ENCODE measurements around the gene ADGRA1.

The ADGRA1 gene

GRCh38 chr10:133104068-133104962 is 16.6 kb downstream of the ADGRA1 start:
- Histone ChIP-seq H3K79me2 (ENCODE audit: insufficient read depth, low read depth) (no peaks in the 10 kb centered on the region), H3K27me3 (ENCODE audit: insufficient read depth, low read depth) (peaks cover 21% of the 10 kb centered on the region; the same call in 1 of the 2 replicates), H3K4me3 (IDR thresholded peaks at IDR 0.05; ENCODE audit: insufficient read depth, low read depth, low read length) (no peak overlapping the region), H3K27ac (no peak overlapping the region), H3K9ac (no peak overlapping the region), H2AFZ (ENCODE audit: low read depth) (no peak overlapping the region), H3K4me2 (no peak overlapping the region), H3K36me3 (ENCODE audit: insufficient read depth) (no peaks in the 10 kb centered on the region), H4K20me1 (ENCODE audit: insufficient read depth) (no peaks in the 10 kb centered on the region), H3K4me1 (ENCODE audit: low read depth, poor library complexity, severe bottlenecking) (no peaks in the 10 kb centered on the region)
- TF ChIP-seq, protein P1, sequence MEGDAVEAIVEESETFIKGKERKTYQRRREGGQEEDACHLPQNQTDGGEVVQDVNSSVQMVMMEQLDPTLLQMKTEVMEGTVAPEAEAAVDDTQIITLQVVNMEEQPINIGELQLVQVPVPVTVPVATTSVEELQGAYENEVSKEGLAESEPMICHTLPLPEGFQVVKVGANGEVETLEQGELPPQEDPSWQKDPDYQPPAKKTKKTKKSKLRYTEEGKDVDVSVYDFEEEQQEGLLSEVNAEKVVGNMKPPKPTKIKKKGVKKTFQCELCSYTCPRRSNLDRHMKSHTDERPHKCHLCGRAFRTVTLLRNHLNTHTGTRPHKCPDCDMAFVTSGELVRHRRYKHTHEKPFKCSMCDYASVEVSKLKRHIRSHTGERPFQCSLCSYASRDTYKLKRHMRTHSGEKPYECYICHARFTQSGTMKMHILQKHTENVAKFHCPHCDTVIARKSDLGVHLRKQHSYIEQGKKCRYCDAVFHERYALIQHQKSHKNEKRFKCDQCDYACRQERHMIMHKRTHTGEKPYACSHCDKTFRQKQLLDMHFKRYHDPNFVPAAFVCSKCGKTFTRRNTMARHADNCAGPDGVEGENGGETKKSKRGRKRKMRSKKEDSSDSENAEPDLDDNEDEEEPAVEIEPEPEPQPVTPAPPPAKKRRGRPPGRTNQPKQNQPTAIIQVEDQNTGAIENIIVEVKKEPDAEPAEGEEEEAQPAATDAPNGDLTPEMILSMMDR (conservative IDR thresholded peaks at IDR 0.05; ENCODE audit: low read depth, low read length), result no peak

- Histone ChIP-seq H3K27me3 (ENCODE audit: insufficient read depth, low read depth) (peaks cover 21% of the 10 kb centered on the region; the same call in 1 of the 2 replicates), H3K9ac (no peak overlapping the region), H2AFZ (ENCODE audit: low read depth) (no peak overlapping the region), H3K4me1 (ENCODE audit: low read depth, poor library complexity, severe bottlenecking) (no peaks in the 10 kb centered on the region), H3K36me3 (ENCODE audit: insufficient read depth) (no peaks in the 10 kb centered on the region), H3K79me2 (ENCODE audit: insufficient read depth, low read depth) (no peaks in the 10 kb centered on the region), H4K20me1 (ENCODE audit: insufficient read depth) (no peaks in the 10 kb centered on the region), H3K27ac (no peak overlapping the region), H3K4me3 (IDR thresholded peaks at IDR 0.05; ENCODE audit: insufficient read depth, low read depth, low read length) (no peak overlapping the region), H3K4me2 (no peak overlapping the region)
- TF ChIP-seq, protein P1 (conservative IDR thresholded peaks at IDR 0.05; ENCODE audit: low read depth, low read length), result no peak
These were observed 17.4 kb downstream of the ADGRA1 start for GRCh38 chr10:133104963-133105640.

DNA sequence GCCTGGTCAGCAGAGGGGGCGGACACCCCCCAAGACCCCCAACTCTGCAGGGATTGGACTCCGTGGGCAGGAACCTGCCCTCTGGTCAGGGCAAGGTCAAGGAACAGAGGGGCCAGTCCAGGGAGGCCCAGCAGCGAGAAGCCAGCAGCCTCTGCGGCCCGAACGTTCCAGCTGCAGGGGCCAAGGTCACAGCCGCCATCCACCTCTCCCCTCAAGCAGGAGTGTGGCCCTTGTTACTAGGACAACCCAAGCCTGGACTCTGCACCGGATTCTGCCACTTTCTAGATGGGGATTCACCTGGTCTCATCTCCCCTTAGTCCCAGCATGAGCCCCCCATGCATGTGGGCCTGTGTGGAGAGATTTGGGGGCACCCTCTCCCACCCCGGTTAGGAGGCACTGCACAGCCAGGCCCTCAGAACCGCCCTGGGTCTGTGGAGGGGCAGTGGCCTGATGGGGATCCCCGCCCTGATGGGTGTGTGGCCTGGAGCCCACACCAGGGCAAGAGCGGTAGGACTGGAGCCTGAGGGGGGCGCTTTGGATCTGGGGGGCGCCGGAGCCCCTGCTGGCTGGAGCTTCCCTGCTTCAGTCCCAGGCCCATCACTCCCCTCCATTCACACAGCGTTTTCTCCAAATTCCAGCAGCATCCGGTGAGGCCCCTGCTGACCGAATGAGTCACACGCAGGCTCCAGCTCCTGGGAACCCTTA is 18.1 kb downstream of the ADGRA1 start:
- H3K4me3 ChIP-seq (IDR thresholded peaks at IDR 0.05; ENCODE audit: insufficient read depth, low read depth, low read length), result no peak overlapping the region
- no peak overlapping the region for H2AFZ ChIP-seq (ENCODE audit: low read depth)
- peaks cover 20% of the 10 kb centered on the region; the same call in 1 of the 2 replicates for H3K27me3 ChIP-seq (ENCODE audit: insufficient read depth, low read depth)
- no peaks in the 10 kb centered on the region for H3K79me2 ChIP-seq (ENCODE audit: insufficient read depth, low read depth)
- H3K4me1 ChIP-seq (ENCODE audit: low read depth, poor library complexity, severe bottlenecking), result no peaks in the 10 kb centered on the region
- no peaks in the 10 kb centered on the region for H4K20me1 ChIP-seq (ENCODE audit: insufficient read depth)
- TF ChIP-seq, protein P1 (conservative IDR thresholded peaks at IDR 0.05; ENCODE audit: low read depth, low read length), result no peak
- H3K9ac ChIP-seq, result no peak overlapping the region
- H3K4me2 ChIP-seq, result no peak overlapping the region
- H3K36me3 ChIP-seq (ENCODE audit: insufficient read depth), result no peaks in the 10 kb centered on the region
- no peak overlapping the region for H3K27ac ChIP-seq

- TF ChIP-seq, protein P1 (conservative IDR thresholded peaks at IDR 0.05; ENCODE audit: low read depth, low read length), result no peak
- no peak overlapping the region for H3K9ac ChIP-seq
- H3K79me2 ChIP-seq (ENCODE audit: insufficient read depth, low read depth), result no peaks in the 10 kb centered on the region
- no peak overlapping the region for H3K4me2 ChIP-seq
- H3K4me1 ChIP-seq (ENCODE audit: low read depth, poor library complexity, severe bottlenecking), result no peaks in the 10 kb centered on the region
- H2AFZ ChIP-seq (ENCODE audit: low read depth), result no peak overlapping the region
- H3K27me3 ChIP-seq (ENCODE audit: insufficient read depth, low read depth), result peaks cover 17% of the 10 kb centered on the region; the same call in 1 of the 2 replicates
- H3K36me3 ChIP-seq (ENCODE audit: insufficient read depth), result no peaks in the 10 kb centered on the region
- H3K27ac ChIP-seq, result no peak overlapping the region
- no peaks in the 10 kb centered on the region for H4K20me1 ChIP-seq (ENCODE audit: insufficient read depth)
- no peak overlapping the region for H3K4me3 ChIP-seq (IDR thresholded peaks at IDR 0.05; ENCODE audit: insufficient read depth, low read depth, low read length)
These were observed 18.8 kb downstream of the ADGRA1 start for GRCh38 chr10:133106516-133106915.

All from KMS-11 (cell line).